GM23248 (cell line): Measurements from ENCODE around the gene CTIF.

Experiments used
- EZH2 ChIP-seq: fragments of 200-600 bp; sonication (generic); IDR thresholded peaks from 2 replicates; pipeline ENCODE4 v1.6.1; 2018; ENCODE audit warnings: antibody characterized with exemption, mild to moderate bottlenecking; ENCODE audit not compliant: insufficient read depth, poor library complexity, severe bottlenecking
- EZH2phosphoT487 ChIP-seq: fragments of 200-600 bp; sonication (generic); IDR thresholded peaks from 2 replicates; pipeline ENCODE4 v1.6.1; 2018; ENCODE audit warnings: antibody characterized with exemption, moderate library complexity, mild to moderate bottlenecking, low read depth; ENCODE audit not compliant: insufficient read depth

DNA sequence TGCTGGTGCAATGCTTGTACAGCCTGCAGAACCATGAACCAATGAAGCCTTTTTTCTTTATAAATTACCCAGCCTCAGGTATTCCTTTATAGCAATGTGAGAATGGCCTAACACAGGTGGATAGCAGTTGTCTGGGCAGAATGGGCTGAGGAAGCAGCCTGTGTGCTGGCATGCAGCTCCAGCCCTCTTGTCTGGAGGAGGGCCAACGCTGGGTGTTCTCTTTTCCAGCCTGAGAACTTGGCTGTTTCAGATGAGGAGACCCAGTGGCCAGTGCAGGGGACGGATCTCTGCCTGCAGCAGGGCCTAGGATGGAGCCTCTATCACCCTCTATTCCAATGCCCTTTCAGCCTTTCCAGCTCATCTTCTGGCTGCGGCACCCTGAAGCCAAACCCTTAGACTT is 58.8 kb downstream of the CTIF start:
- TF ChIP-seq EZH2phosphoT487 (no peak), EZH2 (no peak)
